Activated T-cell treated with anti-CD3 and anti-CD28 coated beads, Interleukin-2, amount 50 U/mL, for 72 hours (primary cell): ENCODE measurements around the gene SHPK. TPM values are rescaled to one million over a fixed set of nuclear protein-coding genes. Genes with fewer than 3 reads are reported as not detected.

Experiments
- ATAC-seq, 2 donors: fragments of 150-1000 bp; cut with Tn5 transposase; replicated peaks in 1 of 2; 2 replicates each; pipeline ENCODE4 v1.10.0; 2021; ENCODE audit warnings: moderate library complexity in 2 of 2, mild to moderate bottlenecking in 1 of 2
- DNase-seq, 2 donors: peaks; one replicate each; pipeline ENCODE4 v3.0.0; 2021 to 2022; ENCODE audit warnings: mixed read lengths in 1 of 2
- H3K27ac Mint-ChIP-seq: one replicate; pipeline ENCODE4 v1.8.0; 2022; ENCODE audit warnings: mild to moderate bottlenecking, moderate library complexity, mixed read lengths
- H3K27me3 Mint-ChIP-seq: one replicate; pipeline ENCODE4 v1.8.0; 2022; ENCODE audit warnings: low read depth, mixed read lengths
- H3K36me3 Mint-ChIP-seq, 2 donors: one replicate each; pipeline ENCODE4 v1.8.0; 2022; ENCODE audit warnings: mixed read lengths in 2 of 2, mild to moderate bottlenecking in 1 of 2; ENCODE audit not compliant: insufficient read depth in 2 of 2
- H3K4me1 Mint-ChIP-seq: one replicate; pipeline ENCODE4 v1.8.0; 2022; ENCODE audit warnings: low read depth, mixed read lengths
- H3K4me3 Mint-ChIP-seq, 2 donors: one replicate each; pipeline ENCODE4 v1.8.0; 2022; ENCODE audit warnings: mild to moderate bottlenecking in 2 of 2, mixed read lengths in 2 of 2, moderate library complexity in 2 of 2
- H3K9me3 Mint-ChIP-seq, 2 donors: one replicate each; pipeline ENCODE4 v1.8.0; 2022; ENCODE audit warnings: mixed read lengths in 2 of 2
- total RNA-seq, 2 donors: library from RNA; stranded (reverse); gene quantifications; one replicate each; pipeline ENCODE4 v1.2.3, GENCODE V29; 2022

Gene SHPK
- total RNA-seq, 2 donors from 2014 or later = 9.2 to 9.4 TPM

GRCh38 chr17:3656755-3657587 is 20.9 kb upstream of the SHPK start:
- no peak overlapping the region for H3K4me3 Mint-ChIP-seq
- H3K27me3 Mint-ChIP-seq = no peaks in the 10 kb centered on the region
- H3K4me1 Mint-ChIP-seq = no peaks in the 10 kb centered on the region
- DNase-seq = no peak
- ATAC-seq = no peak
- H3K27ac Mint-ChIP-seq = no peak overlapping the region
- no peaks in the 10 kb centered on the region for H3K36me3 Mint-ChIP-seq
- no peaks in the 10 kb centered on the region for H3K9me3 Mint-ChIP-seq

- H3K36me3 Mint-ChIP-seq = no peaks in the 10 kb centered on the region
- H3K4me1 Mint-ChIP-seq = no peaks in the 10 kb centered on the region
- no peaks in the 10 kb centered on the region for H3K27me3 Mint-ChIP-seq
- DNase-seq (no peak), ATAC-seq (no peak)
- no peak overlapping the region for H3K4me3 Mint-ChIP-seq
- H3K27ac Mint-ChIP-seq = no peak overlapping the region
- H3K9me3 Mint-ChIP-seq = no peaks in the 10 kb centered on the region
Observed at GRCh38 chr17:3656353-3656752, 20.3 kb upstream of the SHPK start.

GRCh38 chr17:3655766-3656165 is 19.7 kb upstream of the SHPK start:
- ATAC-seq (no peak), DNase-seq (no peak)
- no peaks in the 10 kb centered on the region for H3K36me3 Mint-ChIP-seq
- H3K27ac Mint-ChIP-seq = no peak overlapping the region
- no peaks in the 10 kb centered on the region for H3K27me3 Mint-ChIP-seq
- no peak overlapping the region for H3K4me3 Mint-ChIP-seq
- no peaks in the 10 kb centered on the region for H3K9me3 Mint-ChIP-seq
- H3K4me1 Mint-ChIP-seq = no peaks in the 10 kb centered on the region

- ATAC-seq (peak; percentile 70 to 79), DNase-seq (peak; percentile 48 to 62)
- Mint-ChIP-seq H3K36me3 (peaks cover 0 to 5% of the 10 kb centered on the region in 2 donors), H3K4me3 (no peak overlapping the region), H3K27me3 (no peaks in the 10 kb centered on the region), H3K9me3 (no peaks in the 10 kb centered on the region), H3K4me1 (peaks cover 20% of the 10 kb centered on the region), H3K27ac (no peak overlapping the region)
Observed at GRCh38 chr17:3647769-3648555, 11.9 kb upstream of the SHPK start.

- no peak overlapping the region for H3K4me3 Mint-ChIP-seq
- peaks cover 0 to 5% of the 10 kb centered on the region in 2 donors for H3K36me3 Mint-ChIP-seq
- H3K27ac Mint-ChIP-seq = no peak overlapping the region
- DNase-seq (no peak), ATAC-seq (no peak)
- H3K4me1 Mint-ChIP-seq = peaks cover 23% of the 10 kb centered on the region
- no peaks in the 10 kb centered on the region for H3K9me3 Mint-ChIP-seq
- H3K27me3 Mint-ChIP-seq = no peaks in the 10 kb centered on the region
Observed at GRCh38 chr17:3647251-3647650, 11.2 kb upstream of the SHPK start.

- Mint-ChIP-seq H3K4me1 (peaks cover 40% of the 10 kb centered on the region), H3K36me3 (peaks cover 2 to 5% of the 10 kb centered on the region in 2 donors), H3K27me3 (no peaks in the 10 kb centered on the region), H3K9me3 (no peaks in the 10 kb centered on the region), H3K4me3 (no peak overlapping the region), H3K27ac (no peak overlapping the region)
- DNase-seq = no peak
- no peak for ATAC-seq
Observed at GRCh38 chr17:3645310-3645709, 9.3 kb upstream of the SHPK start.

GRCh38 chr17:3643889-3644349 is 7.9 kb upstream of the SHPK start:
- Mint-ChIP-seq H3K4me3 (no peak overlapping the region), H3K27me3 (no peaks in the 10 kb centered on the region), H3K9me3 (no peaks in the 10 kb centered on the region), H3K27ac (no peak overlapping the region), H3K36me3 (peaks cover 2% of the 10 kb centered on the region in 2 donors), H3K4me1 (peaks cover 48% of the 10 kb centered on the region)
- DNase-seq (peak in 1 of 2 donors; percentile 16), ATAC-seq (peak; percentile 29 to 33)

GRCh38 chr17:3641717-3642486 is 5.9 kb upstream of the SHPK start:
- Mint-ChIP-seq H3K4me1 (peaks cover 66% of the 10 kb centered on the region), H3K27me3 (no peaks in the 10 kb centered on the region), H3K4me3 (no peak overlapping the region), H3K27ac (peak overlapping the region; percentile 52), H3K36me3 (peaks cover 2% of the 10 kb centered on the region in 2 donors), H3K9me3 (no peaks in the 10 kb centered on the region)
- DNase-seq (no peak), ATAC-seq (no peak)

- DNase-seq (no peak), ATAC-seq (no peak)
- Mint-ChIP-seq H3K4me3 (no peak overlapping the region), H3K9me3 (no peaks in the 10 kb centered on the region), H3K36me3 (peaks cover 2% of the 10 kb centered on the region in 2 donors), H3K27ac (peak overlapping the region; percentile 82), H3K4me1 (peaks cover 66% of the 10 kb centered on the region), H3K27me3 (no peaks in the 10 kb centered on the region)
Observed at GRCh38 chr17:3641014-3641413, 5.0 kb upstream of the SHPK start.

GRCh38 chr17:3639981-3640596 is 4.0 kb upstream of the SHPK start:
- H3K4me1 Mint-ChIP-seq = peaks cover 67% of the 10 kb centered on the region
- no peaks in the 10 kb centered on the region for H3K27me3 Mint-ChIP-seq
- H3K9me3 Mint-ChIP-seq = no peaks in the 10 kb centered on the region
- peak overlapping the region; percentile 82 for H3K27ac Mint-ChIP-seq
- H3K36me3 Mint-ChIP-seq = peaks cover under 1 to 2% of the 10 kb centered on the region in 2 donors
- peak; percentile 38 to 54 for DNase-seq
- peak; percentile 34 to 35 for ATAC-seq
- peak overlapping the region; percentile 57 to 61 for H3K4me3 Mint-ChIP-seq

GRCh38 chr17:3636908-3637373 is 891 bp upstream of the SHPK start:
- no peak for DNase-seq

GRCh38 chr17:3635474-3636153 is 436 bp downstream of the SHPK start:
- Mint-ChIP-seq H3K27me3 (no peaks in the 10 kb centered on the region), H3K27ac (peak overlapping the region; percentile 46), H3K4me1 (peaks cover 44% of the 10 kb centered on the region), H3K9me3 (no peaks in the 10 kb centered on the region), H3K4me3 (peak overlapping the region; percentile 95 to 98), H3K36me3 (no peaks in the 10 kb centered on the region)
- DNase-seq (no peak), ATAC-seq (no peak)

More at GRCh38 chr17:3636908-3637373, 891 bp upstream of the SHPK start:
- Mint-ChIP-seq H3K9me3 (no peaks in the 10 kb centered on the region), H3K27ac (peak overlapping the region; percentile 91), H3K4me3 (peak overlapping the region; percentile 95 to 98), H3K4me1 (peaks cover 56% of the 10 kb centered on the region), H3K27me3 (no peaks in the 10 kb centered on the region), H3K36me3 (peaks cover 0 to 2% of the 10 kb centered on the region in 2 donors)
- ATAC-seq = no peak
